OCI-M2 (cell line): ENCODE data around the gene TEX9.
"Not testable (repeated sequence)": the region's sequence is repeated elsewhere in the genome, so short reads cannot be mapped to it uniquely, and the experiment has no call there.

Source experiments
- DNase-seq: peaks from one replicate; lab custom pipeline; 2025; ENCODE audit not compliant: unreplicated experiment; lab: John Stamatoyannopoulos, UW

TEX9 gene

GRCh38 chr15:56361987-56362386 lies 3.2 kb upstream of the TEX9 start:
- no peak for DNase-seq

DNA sequence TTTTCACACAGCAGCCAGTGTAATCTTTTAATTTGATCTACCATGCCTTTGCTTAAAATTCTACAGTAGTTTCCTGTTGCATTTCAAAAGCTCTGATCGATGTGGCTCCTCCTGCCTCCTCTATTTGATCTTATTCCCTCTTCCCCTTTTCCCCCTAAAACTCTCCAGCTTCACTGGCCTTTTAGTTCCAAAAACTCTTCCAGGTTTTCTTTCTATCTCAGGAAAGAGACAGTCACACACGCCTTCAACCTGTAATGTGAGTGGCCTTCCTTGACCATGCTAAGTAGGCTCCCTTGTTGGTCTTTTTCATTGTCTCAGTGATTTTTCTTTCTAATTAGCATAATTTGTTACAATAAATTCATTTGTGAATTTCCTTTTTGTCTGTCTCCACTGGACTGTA lies 985 bp downstream of the TEX9 start:
- no peak for DNase-seq

DNA sequence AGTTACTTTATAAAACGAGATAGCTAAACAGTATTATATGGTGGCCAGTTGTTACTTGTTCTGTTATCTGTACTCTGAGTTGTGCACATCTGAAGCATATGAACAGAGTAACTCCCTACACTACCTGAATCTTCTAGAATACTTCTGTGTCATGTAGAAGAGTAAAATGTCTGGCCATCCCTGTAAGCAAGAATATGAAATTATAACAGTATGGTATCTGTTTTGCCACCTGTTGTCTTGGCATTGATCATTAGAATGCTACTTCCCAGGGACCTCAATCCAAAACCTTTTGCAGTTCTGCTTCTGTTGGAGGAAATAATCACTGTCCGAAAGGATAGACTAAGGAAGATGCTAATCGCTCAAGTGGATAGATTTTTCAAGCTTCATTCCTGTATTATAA lies 1.9 kb downstream of the TEX9 start:
- no peak for DNase-seq

- DNase-seq = no peak
Observed at GRCh38 chr15:56369234-56369633, 4.0 kb downstream of the TEX9 start.

DNA sequence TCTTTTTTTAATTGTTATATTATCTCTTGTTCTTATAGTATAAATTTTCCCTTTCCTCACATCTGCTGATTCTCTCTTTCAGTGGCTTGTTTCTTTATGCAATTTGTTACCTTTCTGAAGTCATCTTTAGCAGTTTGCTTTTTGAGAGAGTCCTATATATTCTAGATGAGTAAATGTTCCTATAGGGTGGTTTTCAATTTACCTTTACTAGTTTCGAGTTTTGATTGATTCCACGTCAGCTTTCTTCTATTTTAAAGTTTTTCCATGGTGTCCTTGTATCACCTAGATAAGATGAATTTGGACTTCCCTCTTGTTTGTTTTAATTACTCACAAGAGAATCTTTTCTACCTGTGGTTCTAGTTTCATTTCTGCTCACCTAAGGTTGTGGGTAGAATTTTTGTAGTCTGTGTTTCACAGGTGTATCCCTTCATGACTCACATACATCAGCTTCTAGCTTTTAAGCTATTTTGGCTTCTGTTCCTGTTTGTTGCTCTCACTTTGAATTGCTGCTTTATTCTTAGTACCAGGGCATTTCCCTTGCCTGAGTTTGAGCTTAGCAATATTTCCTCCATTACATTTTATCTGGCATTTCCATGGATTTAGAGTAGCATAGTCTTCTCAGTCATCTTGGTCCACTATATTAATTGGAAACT lies 6.4 kb downstream of the TEX9 start:
- no peak for DNase-seq

- DNase-seq = not testable (repeated sequence)
Observed at GRCh38 chr15:56374693-56375092, 9.5 kb downstream of the TEX9 start.

DNA sequence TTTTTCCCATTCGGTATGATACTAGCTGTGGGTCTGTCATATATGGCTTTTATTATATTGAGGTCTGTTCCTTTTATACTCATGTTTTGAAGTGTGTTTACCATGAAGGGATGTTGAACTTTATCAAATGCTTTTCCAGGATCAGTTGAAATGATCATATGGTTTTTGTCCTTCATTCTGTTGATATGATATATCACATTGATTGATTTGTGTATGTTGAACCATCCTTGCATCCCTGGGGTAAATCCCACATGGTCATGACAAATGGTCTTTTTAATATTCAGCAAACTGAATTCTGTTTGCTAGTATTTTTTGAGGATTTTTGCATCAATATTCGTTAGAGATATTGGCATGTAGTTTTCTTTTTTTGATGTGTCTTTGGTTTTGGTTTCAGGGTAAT lies 12.6 kb downstream of the TEX9 start:
- DNase-seq = not testable (repeated sequence)

GRCh38 chr15:56383010-56383409 lies 17.8 kb downstream of the TEX9 start:
- DNase-seq = no peak

- no peak for DNase-seq
Observed at GRCh38 chr15:56385908-56386307, 20.7 kb downstream of the TEX9 start.

DNA sequence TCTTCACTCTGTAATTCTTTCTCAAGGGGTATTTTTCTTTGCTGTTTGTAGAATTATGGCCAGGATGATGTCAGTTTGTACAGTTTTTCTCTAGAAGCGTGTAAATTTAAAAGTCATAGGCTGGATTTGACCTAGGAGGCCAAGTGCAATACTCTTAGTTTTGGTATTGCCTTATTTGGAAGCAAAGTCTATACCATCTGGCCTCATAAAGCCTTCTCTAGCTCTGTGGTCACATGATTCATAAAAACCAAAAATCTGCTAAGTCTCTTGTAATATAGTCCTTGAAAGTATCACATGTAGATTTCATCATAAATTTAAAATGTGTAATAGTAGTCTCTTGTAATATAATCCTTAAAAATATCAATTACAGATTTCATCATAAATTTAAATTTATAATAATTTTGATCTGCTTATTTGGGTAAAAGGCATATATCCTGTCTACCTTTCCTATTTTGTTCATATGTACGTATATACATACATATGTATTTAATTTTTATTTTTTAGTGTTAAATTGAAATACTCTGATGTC lies 25.6 kb downstream of the TEX9 start:
- no peak for DNase-seq

- DNase-seq = no peak
Observed at GRCh38 chr15:56393277-56393676, 28.1 kb downstream of the TEX9 start.

DNA sequence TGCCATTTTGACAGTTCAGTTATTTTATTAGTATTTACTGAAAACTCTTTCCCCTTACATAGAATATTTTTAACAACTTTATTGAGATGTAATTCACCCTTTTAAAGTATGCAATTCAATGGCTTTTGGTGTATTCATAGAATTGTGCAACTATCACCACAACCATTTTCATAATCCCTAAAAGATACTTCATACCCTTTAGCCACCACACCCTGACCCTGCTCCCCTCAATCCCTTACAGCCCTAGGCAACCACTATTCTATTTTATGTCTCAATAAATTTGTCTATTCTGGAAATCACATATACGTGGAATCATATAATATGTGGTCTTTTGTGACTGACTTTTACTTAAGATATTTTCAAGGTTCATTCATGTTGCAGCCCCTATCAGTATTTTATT lies 29.7 kb downstream of the TEX9 start:
- no peak for DNase-seq

- not testable (repeated sequence) for DNase-seq
Observed at GRCh38 chr15:56397325-56397724, 32.1 kb downstream of the TEX9 start.

DNA sequence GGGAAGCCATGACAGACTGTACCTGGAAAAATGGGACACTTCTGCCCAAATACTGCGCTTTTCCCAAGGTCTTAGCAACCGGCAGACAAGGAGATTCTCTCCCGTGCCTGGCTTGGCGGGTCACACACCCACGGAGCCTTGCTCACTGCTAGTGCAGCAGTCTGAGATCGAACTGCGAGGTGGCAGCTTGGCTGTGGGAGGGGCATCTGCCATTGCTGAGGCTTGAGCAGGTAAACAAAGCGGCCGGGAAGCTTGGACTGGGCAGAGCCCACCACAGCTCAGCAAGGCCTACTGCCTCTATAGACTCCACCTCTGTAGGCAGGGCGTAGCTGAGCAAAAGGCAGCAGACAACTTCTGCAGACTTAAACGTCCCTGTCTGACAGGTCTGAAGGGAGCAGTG lies 34.0 kb downstream of the TEX9 start:
- DNase-seq = not testable (repeated sequence)

GRCh38 chr15:56410721-56411120 lies 45.5 kb downstream of the TEX9 start:
- DNase-seq = no peak

- DNase-seq = no peak
Observed at GRCh38 chr15:56411122-56411749, 46.0 kb downstream of the TEX9 start.

DNA sequence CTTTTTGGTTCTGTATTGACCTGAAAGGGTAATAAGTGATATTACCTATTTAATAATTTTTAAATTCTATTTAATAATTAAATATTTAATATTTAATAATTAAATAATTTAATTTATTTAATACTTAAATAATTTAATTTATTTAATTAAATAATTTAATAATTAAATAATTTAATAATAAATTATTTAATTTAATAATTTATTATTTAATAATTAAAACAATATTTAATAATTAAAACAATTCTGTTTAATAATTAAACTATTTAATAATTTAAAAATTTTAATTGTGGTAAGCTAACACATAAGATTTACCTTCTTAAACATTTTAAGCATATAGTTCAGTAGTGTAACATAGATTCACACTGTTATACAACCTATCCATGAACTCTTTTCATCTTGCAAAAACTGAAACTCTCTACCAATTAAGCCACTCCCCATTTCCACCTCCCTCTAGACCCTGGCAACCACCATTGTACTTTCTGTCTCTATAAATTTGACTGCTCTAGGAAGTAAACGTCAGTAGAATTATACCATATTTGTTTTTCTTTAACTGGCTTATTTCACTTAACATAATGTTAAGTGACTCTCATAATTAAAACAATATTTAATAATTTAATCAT lies 48.0 kb downstream of the TEX9 start:
- DNase-seq = not testable (repeated sequence)

GRCh38 chr15:56425276-56425675 lies 60.0 kb downstream of the TEX9 start:
- no peak for DNase-seq

GRCh38 chr15:56425976-56426375 lies 60.8 kb downstream of the TEX9 start:
- no peak for DNase-seq

DNA sequence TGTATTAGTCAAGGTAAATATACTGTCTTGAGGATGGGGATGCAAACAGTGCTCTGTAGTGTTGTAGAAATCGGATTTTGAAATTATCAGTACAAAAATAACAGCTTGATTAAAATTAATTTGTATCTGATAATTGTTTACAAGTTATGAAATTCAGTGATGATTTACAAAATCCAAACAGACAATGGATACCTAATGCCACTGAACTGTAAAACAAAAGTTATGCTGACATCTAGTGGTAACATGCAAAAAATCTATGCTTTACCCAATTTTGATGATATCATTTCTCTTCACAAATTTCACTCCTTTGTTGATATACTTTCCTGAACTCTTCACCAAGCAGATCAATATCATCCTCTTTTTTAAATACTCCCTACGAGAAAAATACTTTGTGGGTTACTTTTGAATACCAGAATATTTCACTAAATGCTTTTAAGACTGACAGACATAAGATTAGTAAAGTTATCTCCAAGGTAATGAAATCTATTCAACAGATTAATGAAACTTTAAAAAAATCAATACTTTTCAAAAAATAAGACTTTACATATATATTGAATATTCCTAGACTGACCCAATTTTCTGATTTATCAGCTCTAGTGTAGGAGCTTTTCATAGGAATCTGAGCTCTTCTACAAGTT lies 63.7 kb downstream of the TEX9 start:
- DNase-seq = no peak

DNA sequence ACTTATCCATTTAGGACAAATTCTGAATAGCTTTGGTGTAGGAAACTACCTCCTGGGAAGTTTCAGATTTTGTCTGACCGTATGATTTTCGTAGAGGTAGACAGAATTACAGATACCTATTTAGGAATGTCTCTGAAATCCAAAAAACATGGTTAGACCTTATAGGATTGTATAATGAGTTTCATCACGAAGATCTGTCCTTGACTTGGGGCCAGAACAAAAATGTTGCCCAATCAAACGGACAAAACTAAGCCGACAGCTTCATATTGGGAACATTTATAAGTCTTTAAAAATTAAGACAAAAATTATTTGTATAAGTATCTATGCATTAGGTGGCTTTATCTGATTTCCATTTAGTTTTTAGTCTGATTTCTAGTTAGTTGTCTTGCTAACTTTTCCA lies 67.1 kb downstream of the TEX9 start:
- DNase-seq = no peak
